GM23338 (cell line): ENCODE data around the gene SGCD.

Experiments
- CREB1 ChIP-seq: fragments of 250-450 bp; sonication (Bioruptor Pico); IDR thresholded peaks from 2 replicates; pipeline ENCODE4 v1.5.0; 2020; ENCODE audit warnings: low read depth, mild to moderate bottlenecking, moderate library complexity
- CTCF ChIP-seq, 2 experiments: fragments of 200-600 bp in 1 of 2; sonication (generic) in 1 of 2; conservative IDR thresholded peaks; 2 replicates each; pipeline versions ENCODE4 v1.5.1 to v1.6.1; 2016 to 2017; ENCODE audit warnings: antibody characterized with exemption in 2 of 2, low read depth in 2 of 2, mild to moderate bottlenecking in 2 of 2, moderate library complexity in 1 of 2
- EZH2 ChIP-seq: fragments of 200-600 bp; sonication (generic); IDR thresholded peaks from one replicate; pipeline ENCODE4 v1.8.0; 2017; ENCODE audit warnings: antibody characterized with exemption, mild to moderate bottlenecking, low read depth; ENCODE audit not compliant: unreplicated experiment
- EZH2phosphoT487 ChIP-seq: fragments of 200-600 bp; sonication (generic); IDR thresholded peaks from one replicate; pipeline ENCODE4 v1.8.1; 2018; ENCODE audit warnings: antibody characterized with exemption; ENCODE audit not compliant: unreplicated experiment
- JUNB ChIP-seq: IDR thresholded peaks from one replicate; pipeline ENCODE4 v1.6.1; 2016; ENCODE audit warnings: antibody characterized with exemption; ENCODE audit not compliant: unreplicated experiment
- NANOG ChIP-seq: IDR thresholded peaks from 2 replicates; pipeline ENCODE4 v1.6.1; 2016; ENCODE audit warnings: antibody characterized with exemption, borderline replicate concordance
- POLR2AphosphoS5 ChIP-seq: IDR thresholded peaks from 2 replicates; pipeline ENCODE4 v1.6.1; 2016; ENCODE audit warnings: antibody characterized with exemption, low read depth
- STAT1 ChIP-seq: IDR thresholded peaks from one replicate; pipeline ENCODE4 v1.6.1; 2016; ENCODE audit warnings: antibody characterized with exemption; ENCODE audit not compliant: unreplicated experiment
- ZNF114 ChIP-seq: fragments of 250-450 bp; sonication (Bioruptor Pico); IDR thresholded peaks from 2 replicates; pipeline ENCODE4 v1.5.0; 2020; ENCODE audit warnings: mild to moderate bottlenecking, moderate library complexity
- ZNF331 ChIP-seq: fragments of 250-450 bp; sonication (Bioruptor Pico); IDR thresholded peaks from 2 replicates; pipeline ENCODE4 v1.5.0; 2020; ENCODE audit warnings: low read depth, mild to moderate bottlenecking, moderate library complexity
- TF ChIP-seq, protein P1 (sequence below): IDR thresholded peaks from one replicate; pipeline ENCODE4 v1.6.1; 2018; ENCODE audit warnings: antibody characterized with exemption; ENCODE audit not compliant: unreplicated experiment
- TF ChIP-seq, protein P2 (sequence below): IDR thresholded peaks from 2 replicates; pipeline ENCODE4 v1.6.1; 2016; ENCODE audit warnings: antibody characterized with exemption

DNA sequence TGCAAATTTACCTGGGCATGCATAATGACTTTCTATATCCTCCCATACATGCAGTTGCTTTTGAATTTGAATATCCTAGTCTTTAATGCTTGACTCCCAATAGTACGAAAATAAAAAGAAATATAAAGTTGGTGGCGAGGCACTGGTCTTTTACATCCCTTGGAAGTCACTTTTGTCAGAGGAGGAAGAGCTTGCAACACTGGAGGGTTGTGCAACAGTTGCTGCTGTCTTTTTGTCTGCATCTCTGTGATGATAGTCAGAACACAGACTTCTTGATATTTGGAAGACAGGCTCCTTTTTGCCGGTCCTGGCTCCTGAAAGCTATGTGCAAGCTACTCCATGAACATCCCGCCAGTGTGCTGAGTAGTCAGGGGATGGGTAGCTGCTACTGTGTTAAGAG is 16.8 kb upstream of the SGCD start:
- no peak for TF ChIP-seq POLR2AphosphoS5
- no peak for TF ChIP-seq EZH2
- TF ChIP-seq CTCF (conservative IDR thresholded peaks at IDR 0.05; ENCODE audit: low read depth in 2 of 2) = no peak
- TF ChIP-seq, protein P1, sequence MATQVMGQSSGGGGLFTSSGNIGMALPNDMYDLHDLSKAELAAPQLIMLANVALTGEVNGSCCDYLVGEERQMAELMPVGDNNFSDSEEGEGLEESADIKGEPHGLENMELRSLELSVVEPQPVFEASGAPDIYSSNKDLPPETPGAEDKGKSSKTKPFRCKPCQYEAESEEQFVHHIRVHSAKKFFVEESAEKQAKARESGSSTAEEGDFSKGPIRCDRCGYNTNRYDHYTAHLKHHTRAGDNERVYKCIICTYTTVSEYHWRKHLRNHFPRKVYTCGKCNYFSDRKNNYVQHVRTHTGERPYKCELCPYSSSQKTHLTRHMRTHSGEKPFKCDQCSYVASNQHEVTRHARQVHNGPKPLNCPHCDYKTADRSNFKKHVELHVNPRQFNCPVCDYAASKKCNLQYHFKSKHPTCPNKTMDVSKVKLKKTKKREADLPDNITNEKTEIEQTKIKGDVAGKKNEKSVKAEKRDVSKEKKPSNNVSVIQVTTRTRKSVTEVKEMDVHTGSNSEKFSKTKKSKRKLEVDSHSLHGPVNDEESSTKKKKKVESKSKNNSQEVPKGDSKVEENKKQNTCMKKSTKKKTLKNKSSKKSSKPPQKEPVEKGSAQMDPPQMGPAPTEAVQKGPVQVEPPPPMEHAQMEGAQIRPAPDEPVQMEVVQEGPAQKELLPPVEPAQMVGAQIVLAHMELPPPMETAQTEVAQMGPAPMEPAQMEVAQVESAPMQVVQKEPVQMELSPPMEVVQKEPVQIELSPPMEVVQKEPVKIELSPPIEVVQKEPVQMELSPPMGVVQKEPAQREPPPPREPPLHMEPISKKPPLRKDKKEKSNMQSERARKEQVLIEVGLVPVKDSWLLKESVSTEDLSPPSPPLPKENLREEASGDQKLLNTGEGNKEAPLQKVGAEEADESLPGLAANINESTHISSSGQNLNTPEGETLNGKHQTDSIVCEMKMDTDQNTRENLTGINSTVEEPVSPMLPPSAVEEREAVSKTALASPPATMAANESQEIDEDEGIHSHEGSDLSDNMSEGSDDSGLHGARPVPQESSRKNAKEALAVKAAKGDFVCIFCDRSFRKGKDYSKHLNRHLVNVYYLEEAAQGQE = no peak
- TF ChIP-seq, protein P2, sequence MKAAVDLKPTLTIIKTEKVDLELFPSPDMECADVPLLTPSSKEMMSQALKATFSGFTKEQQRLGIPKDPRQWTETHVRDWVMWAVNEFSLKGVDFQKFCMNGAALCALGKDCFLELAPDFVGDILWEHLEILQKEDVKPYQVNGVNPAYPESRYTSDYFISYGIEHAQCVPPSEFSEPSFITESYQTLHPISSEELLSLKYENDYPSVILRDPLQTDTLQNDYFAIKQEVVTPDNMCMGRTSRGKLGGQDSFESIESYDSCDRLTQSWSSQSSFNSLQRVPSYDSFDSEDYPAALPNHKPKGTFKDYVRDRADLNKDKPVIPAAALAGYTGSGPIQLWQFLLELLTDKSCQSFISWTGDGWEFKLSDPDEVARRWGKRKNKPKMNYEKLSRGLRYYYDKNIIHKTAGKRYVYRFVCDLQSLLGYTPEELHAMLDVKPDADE = no peak
- no peak for TF ChIP-seq CREB1
- no peak for TF ChIP-seq ZNF331 (CRISPR knock-in tag)
- no peak for TF ChIP-seq JUNB
- TF ChIP-seq STAT1 = no peak
- TF ChIP-seq EZH2phosphoT487 = no peak
- no peak for TF ChIP-seq NANOG
- TF ChIP-seq ZNF114 (CRISPR knock-in tag) = no peak
